ENCODE results near the gene TSKS. TPM values are rescaled to one million over a fixed set of nuclear protein-coding genes. Genes with fewer than 3 reads are reported as not detected.

TSKS gene
- total and polyA plus RNA-seq, 10 of the 15 experiments (the other 5 are each of a cell fraction or from before 2014, with no cell fraction given), result not detected

GRCh38 chr19:49812452-49812996 lies 49.4 kb upstream of the TSKS start:
- CTCF ChIA-PET, result interaction anchor here (1.2 to 1.4 kb wide), 2 partner anchors 36 to 78 kb away, joined by 3 to 6 read pairs; no protein-coding TSS in a partner anchor
- intact Hi-C loops (cut with micrococcal nuclease; ENCODE audit: unreplicated experiment), result loop anchor here (2.0 kb wide), 1 partner anchor 38 kb away; the partner anchor contains the start of gene PTOV1

More at GRCh38 chr19:49812452-49812996, 49.4 kb upstream of the TSKS start:
- H3K27me3 ChIP-seq (replicated peaks in 1 of 2; ENCODE audit: control insufficient read depth in 2 of 2, insufficient read depth in 2 of 2, low read length in 1 of 2), result no peaks in the 10 kb centered on the region
- in situ Hi-C loops (cut with MboI), result no loop called here
- no peak for ATAC-seq
- H3K4me2 ChIP-seq (ENCODE audit: control insufficient read depth, insufficient read depth), result peak overlapping the region; percentile 88
- WGBS (ENCODE audit: insufficient coverage, insufficient replicate concordance, low lambda C conversion rate, missing lambda C conversion rate), result 41% methylated on average over 11 of the region's 11 CpGs
- H3K36me3 ChIP-seq (ENCODE audit: control insufficient read depth in 2 of 2, insufficient read depth in 2 of 2, low read length in 1 of 2), result no peaks in the 10 kb centered on the region
- SMC1A ChIA-PET (ENCODE audit: uncharacterized antibody, unreplicated experiment), result interaction anchor here (1.2 to 2.3 kb wide), 5 partner anchors 46 to 136 kb away, joined by 3 to 6 read pairs (median 4); partner anchors contain the start of genes AP2A1 and ATF5
- H4K20me1 ChIP-seq (ENCODE audit: control insufficient read depth, insufficient read depth), result no peaks in the 10 kb centered on the region
- H3K27ac ChIP-seq (ENCODE audit: control insufficient read depth, insufficient read depth), result peak overlapping the region; percentile 69
- H3K4me3 ChIP-seq, result peak overlapping the region; percentile 86
- POLR2A ChIA-PET, result interaction anchor here (0.6 to 1.8 kb wide), 6 partner anchors 13 to 172 kb away, joined by 4 to 6 read pairs (median 4); partner anchors contain the start of genes AKT1S1, PTOV1, RRAS and TBC1D17
- no peaks in the 10 kb centered on the region for H3K79me2 ChIP-seq (ENCODE audit: control insufficient read depth, insufficient read depth, low read length)
- H3K9me3 ChIP-seq (replicated peaks; ENCODE audit: control insufficient read depth, insufficient read depth, low read length), result no peaks in the 10 kb centered on the region
- no peak for TF ChIP-seq SIX5 (IDR thresholded peaks at IDR 0.05; ENCODE audit: low read depth, low read length, severe bottlenecking)
- TF ChIP-seq E2F8 (IDR thresholded peaks at IDR 0.05; ENCODE audit: low read depth, partially characterized antibody), result no peak
- TF ChIP-seq BHLHE40 (IDR thresholded peaks at IDR 0.05; ENCODE audit: borderline replicate concordance in 1 of 2, low read depth in 2 of 2, low read length in 1 of 2), result no peak
- no peak for TF ChIP-seq NRF1 (conservative IDR thresholded peaks at IDR 0.05; ENCODE audit: low read depth, low read length)
- TF ChIP-seq JUND (IDR thresholded peaks at IDR 0.05; ENCODE audit: low read depth, low read length), result no peak
- TF ChIP-seq GATAD2B (conservative IDR thresholded peaks at IDR 0.05; ENCODE audit: low read depth), result no peak
- no peak for TF ChIP-seq SIN3A (IDR thresholded peaks at IDR 0.05; ENCODE audit: low read depth, low read length)
- no peak for TF ChIP-seq CREM (IDR thresholded peaks at IDR 0.05; ENCODE audit: low read depth)
- no peak for TF ChIP-seq PKNOX1 (IDR thresholded peaks at IDR 0.05)
- TF ChIP-seq BRCA1 (IDR thresholded peaks at IDR 0.05; ENCODE audit: low read depth, low read length), result no peak
- TF ChIP-seq MXI1 (IDR thresholded peaks at IDR 0.05; ENCODE audit: low read depth, low read length), result no peak; the same call in 1 of the 2 replicates
- TF ChIP-seq IRF4 (IDR thresholded peaks at IDR 0.05; ENCODE audit: low read depth, low read length), result no peak
- no peak for TF ChIP-seq HSF1 (IDR thresholded peaks at IDR 0.05; ENCODE audit: low read depth, low read length)
- TF ChIP-seq RBBP5 (conservative IDR thresholded peaks at IDR 0.05), result no peak
- TF ChIP-seq ZZZ3 (IDR thresholded peaks at IDR 0.05; ENCODE audit: control insufficient read depth, insufficient read length, low read depth), result no peak
- no peak for TF ChIP-seq SMARCA5 (IDR thresholded peaks at IDR 0.05)
- TSS peak; percentile 91 for BruUV-seq (replicated peaks)
- RAD21 ChIA-PET (ENCODE audit: unreplicated experiment), result interaction anchor here (1.4 kb wide), 2 partner anchors 38 to 57 kb away, joined by 4 to 12 read pairs; no protein-coding TSS in a partner anchor
- peak overlapping the region; percentile 76 for H3K9ac ChIP-seq (ENCODE audit: control insufficient read depth, insufficient read depth, low read length)
- peaks cover 7% of the 10 kb centered on the region; the same call in 1 of the 2 replicates for H3K4me1 ChIP-seq (ENCODE audit: control insufficient read depth, insufficient read depth, low read length)
- peak; percentile 31 for FAIRE-seq
- peak overlapping the region; percentile 94 for H2AFZ ChIP-seq (ENCODE audit: control insufficient read depth, low read depth, low read length)
- DNase-seq (ENCODE audit: low read depth, low spot score), result no peak
